Measurements from ENCODE around the gene ACSF3.
"Not testable (repeated sequence)": the region's sequence is repeated elsewhere in the genome, so short reads cannot be mapped to it uniquely, and the experiment has no call there.

Gene ACSF3

GRCh38 chr16:89187770-89188392, 94.2 kb downstream of the ACSF3 start:
- DNase-seq = no peak

DNA sequence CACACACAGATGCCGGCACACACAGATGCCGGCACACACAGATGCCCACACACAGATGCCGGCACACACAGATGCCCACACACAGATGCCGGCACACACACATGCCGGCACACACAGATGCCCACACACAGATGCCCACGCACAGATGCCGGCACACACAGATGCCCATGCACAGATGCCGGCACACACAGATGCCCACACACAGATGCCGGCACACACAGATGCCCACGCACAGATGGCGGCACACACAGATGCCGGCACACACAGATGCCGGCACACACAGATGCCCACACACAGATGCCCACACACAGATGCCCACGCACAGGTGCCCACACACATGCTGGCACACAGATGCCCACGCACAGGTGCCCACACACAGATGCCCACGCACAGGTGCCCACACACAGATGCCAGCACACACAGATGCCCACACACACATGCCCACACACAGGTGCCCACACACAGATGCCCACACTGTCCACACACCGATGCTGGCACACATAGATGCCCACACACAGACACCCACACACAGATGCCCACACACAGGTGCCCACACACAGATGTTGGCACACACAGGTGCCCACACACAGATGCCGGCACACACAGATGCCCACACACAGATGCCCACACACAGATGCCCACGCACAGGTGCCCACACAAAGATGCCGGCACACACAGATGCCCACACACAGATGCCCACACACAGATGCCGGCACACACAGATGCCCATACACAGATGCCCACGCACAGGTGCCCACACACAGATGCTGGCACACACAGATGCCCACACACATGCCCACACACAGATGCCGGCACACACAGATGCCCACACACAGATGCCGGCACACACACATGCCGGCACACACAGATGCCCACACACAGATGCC, 95.1 kb downstream of the ACSF3 start:
- DNase-seq = not testable (repeated sequence)

GRCh38 chr16:89189358-89190025, 95.8 kb downstream of the ACSF3 start:
- DNase-seq = no peak

GRCh38 chr16:89190150-89190958, 96.7 kb downstream of the ACSF3 start:
- no peak for DNase-seq

- DNase-seq = no peak
Measured at GRCh38 chr16:89191033-89191900, 97.6 kb downstream of the ACSF3 start.

- no peak for DNase-seq
Measured at GRCh38 chr16:89191901-89192185, 98.2 kb downstream of the ACSF3 start.

GRCh38 chr16:89192186-89192955, 98.7 kb downstream of the ACSF3 start:
- peak in 13 of 51 donors; percentile 7 to 70 (median 31) for DNase-seq

GRCh38 chr16:89192956-89193575, 99.4 kb downstream of the ACSF3 start:
- DNase-seq = peak in 2 of 51 donors; percentile 31

DNA sequence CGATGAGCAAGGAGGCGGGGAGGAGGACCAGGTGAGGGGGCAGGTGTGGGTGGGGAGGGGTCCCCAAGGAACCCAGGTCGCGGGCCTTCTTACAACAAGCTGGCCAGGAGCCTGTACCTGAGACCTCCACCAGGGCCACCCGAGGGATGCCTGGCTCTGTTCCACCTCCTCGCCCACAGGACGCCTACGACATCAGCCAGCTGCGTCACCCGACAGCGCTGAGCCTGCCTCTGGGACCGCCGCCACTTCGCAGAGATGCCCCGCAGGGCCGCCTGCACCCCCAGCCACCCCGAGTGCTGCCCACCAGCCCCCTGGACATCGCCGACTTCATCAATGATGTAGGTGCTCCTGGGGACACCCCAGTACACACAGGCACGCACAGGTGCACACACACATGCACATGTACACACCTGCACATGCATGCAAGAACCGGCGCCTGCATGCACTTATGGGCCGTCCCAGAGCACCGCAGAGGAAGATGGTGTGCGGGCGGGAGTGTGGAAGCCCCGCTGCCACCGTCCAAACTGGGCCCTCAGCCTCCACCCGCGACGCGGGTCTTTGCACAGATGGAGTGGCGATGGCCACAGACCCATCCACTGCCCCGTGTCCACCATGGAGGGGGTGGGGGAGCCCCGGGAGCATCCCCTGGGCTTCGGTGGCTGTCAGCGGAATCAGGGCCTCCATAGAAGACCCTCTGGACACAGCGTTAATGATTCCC, 100.1 kb downstream of the ACSF3 start:
- DNase-seq = no peak

DNA sequence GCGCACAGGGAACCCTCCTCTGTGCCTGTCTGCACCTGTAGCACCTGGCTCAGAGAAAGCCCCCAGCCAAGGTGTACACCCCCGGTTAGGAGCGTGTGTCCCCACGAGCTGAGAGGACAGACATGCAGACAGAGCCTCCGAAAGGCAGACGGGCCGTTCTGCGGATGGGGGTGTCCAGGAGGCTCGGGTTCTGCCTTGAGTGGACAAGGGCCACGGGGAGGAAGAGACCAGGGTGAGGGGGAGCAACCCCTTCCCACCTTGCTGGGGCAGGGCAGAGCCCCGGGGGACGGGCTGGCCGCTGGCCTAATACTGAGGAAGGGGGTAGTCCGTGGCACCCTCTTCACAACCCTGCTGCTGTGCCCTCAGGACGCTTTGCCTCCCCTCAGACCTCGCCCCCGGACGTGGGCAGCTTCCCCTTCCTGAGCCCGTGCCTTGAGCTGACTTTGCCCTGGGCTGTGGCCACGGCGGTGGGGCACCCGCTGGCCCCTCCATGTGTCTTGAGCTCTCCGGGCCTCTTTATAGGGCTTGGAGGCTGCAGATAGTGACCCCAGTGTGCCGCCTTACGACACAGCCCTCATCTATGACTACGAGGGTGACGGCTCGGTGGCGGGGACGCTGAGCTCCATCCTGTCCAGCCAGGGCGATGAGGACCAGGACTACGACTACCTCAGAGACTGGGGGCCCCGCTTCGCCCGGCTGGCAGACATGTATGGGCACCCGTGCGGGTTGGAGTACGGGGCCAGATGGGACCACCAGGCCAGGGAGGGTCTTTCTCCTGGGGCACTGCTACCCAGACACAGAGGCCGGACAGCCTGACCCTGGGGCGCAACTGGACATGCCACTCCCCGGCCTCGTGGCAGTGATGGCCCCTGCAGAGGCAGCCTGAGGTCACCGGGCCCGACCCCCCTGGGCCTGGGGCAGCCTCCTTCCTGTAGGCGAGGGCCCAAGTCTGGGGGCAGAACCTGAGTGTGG, 101.0 kb downstream of the ACSF3 start:
- no peak for DNase-seq

- DNase-seq = no peak
Measured at GRCh38 chr16:89195521-89196171, 102.0 kb downstream of the ACSF3 start.

- no peak for DNase-seq
Measured at GRCh38 chr16:89197033-89197632, 103.5 kb downstream of the ACSF3 start.

GRCh38 chr16:89197633-89198416, 104.2 kb downstream of the ACSF3 start:
- DNase-seq = no peak

- DNase-seq = no peak
Measured at GRCh38 chr16:89198417-89199240, 105.0 kb downstream of the ACSF3 start.

All from hypothalamus (tissue), 51 donors.